HG03520 (cell line): Measurements from ENCODE around the gene PPIL4.
"Not testable (repeated sequence)": the region's sequence is repeated elsewhere in the genome, so short reads cannot be mapped to it uniquely, and the experiment has no call there.

Experiments used
- ATAC-seq: cut with Tn5 transposase; IDR thresholded peaks from one replicate; pipeline ENCODE4 v1.9.1; 2021; ENCODE audit warnings: mild to moderate bottlenecking, moderate library complexity; ENCODE audit not compliant: unreplicated experiment

PPIL4 gene

GRCh38 chr6:149462712-149463111, 83.1 kb downstream of the PPIL4 start:
- not testable (repeated sequence) for ATAC-seq

GRCh38 chr6:149461670-149462069, 84.2 kb downstream of the PPIL4 start:
- ATAC-seq = no peak

DNA sequence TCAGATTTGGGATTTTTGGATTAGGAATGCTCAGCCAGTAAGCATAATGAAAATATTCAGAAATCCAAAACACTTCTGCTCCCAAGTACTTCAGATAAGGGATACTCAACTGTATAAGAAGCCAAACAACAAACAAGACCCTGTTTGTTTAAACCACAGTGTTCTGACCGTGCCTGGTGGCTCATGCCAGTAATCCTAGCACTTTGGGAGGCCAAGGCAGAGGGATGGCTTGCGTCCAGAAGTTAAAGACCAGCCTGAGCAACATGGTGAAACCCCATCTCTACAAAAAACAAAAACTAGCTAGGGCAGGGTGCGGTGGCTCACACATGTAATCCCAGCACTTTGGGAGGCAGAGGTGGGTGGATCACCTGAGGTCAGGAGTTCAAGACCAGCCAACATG, 85.6 kb downstream of the PPIL4 start:
- ATAC-seq = not testable (repeated sequence)

DNA sequence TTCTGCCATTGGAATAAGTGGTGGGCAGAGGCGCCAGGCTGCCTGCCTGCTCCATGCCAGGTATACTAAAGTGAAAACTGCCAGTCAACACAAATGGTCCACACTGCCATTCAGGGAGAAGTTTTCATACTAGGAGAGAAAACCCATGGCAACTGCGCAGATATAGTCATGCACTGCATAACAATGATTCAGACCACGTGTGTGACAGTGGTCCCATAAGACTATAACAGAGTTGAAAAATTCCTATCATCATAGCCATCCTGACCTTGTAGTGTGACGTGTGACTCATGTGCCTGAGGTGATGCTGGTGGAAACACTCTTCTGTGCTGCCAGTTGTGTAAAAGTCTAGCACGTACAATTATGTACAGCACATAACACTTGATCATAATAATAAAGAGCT, 86.1 kb downstream of the PPIL4 start:
- ATAC-seq = no peak

GRCh38 chr6:149458806-149459205, 87.0 kb downstream of the PPIL4 start:
- ATAC-seq = no peak

- ATAC-seq = no peak
These were observed 87.6 kb downstream of the PPIL4 start for GRCh38 chr6:149458196-149458595.

DNA sequence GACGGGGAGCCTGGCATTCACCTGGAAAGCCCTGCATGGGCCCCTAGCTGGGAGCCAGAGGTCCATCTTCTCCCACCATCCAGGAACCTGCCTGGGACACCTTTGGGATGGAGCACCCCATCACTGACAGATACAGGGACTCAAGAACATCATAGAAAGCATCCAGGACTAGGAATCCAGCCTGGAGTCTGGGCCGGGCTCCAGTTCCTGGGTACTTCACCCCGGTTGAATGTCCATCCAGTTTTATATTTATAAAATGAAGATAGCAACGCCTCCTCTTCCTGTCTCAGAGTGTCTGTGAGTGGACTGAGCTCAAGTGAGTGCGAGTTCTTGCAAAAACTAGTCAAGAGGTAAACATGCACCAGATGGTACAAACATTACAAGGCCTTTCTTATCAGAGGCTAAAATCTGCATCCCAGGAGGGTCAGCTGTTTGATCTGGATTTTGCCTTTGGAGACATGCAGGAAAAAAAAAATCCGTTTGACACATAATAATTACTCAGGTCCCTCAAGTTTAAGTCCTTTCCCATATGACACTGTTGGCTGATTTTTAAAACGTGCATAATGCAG, 88.4 kb downstream of the PPIL4 start:
- ATAC-seq = no peak

DNA sequence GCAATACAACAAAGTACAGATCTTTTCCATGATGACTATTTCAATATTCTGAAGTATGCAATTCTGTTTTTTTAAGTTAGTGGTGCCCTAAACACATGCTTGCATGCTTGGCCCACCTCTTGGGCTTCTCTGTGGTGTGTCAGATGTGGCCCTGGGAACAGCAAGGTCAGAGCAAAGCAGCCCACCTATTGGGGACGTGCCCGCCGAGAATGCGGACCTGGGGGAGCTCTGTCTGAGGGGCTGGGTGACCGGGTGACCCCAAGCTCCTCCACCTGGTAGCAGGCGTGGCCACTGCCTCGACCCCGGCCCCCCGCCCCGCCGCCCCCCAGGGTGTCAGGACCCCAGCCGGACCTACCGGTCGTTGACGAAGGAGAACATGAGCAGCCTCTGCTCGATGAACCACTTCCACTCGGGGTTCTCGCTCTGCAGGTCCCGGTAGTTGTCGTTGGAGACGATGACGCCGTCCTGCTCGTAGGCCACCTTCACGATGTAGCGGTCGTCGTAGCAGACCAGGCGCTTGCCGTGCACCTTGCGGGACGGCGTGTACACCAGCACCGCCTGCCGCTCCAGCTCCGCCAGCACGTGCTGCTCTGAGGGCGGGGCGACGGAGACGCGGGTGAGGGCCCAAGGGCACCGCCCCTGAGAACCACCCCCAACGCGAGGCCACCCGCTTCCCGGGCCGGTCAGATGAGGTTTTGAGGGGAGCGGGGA, 89.4 kb downstream of the PPIL4 start:
- ATAC-seq = no peak

DNA sequence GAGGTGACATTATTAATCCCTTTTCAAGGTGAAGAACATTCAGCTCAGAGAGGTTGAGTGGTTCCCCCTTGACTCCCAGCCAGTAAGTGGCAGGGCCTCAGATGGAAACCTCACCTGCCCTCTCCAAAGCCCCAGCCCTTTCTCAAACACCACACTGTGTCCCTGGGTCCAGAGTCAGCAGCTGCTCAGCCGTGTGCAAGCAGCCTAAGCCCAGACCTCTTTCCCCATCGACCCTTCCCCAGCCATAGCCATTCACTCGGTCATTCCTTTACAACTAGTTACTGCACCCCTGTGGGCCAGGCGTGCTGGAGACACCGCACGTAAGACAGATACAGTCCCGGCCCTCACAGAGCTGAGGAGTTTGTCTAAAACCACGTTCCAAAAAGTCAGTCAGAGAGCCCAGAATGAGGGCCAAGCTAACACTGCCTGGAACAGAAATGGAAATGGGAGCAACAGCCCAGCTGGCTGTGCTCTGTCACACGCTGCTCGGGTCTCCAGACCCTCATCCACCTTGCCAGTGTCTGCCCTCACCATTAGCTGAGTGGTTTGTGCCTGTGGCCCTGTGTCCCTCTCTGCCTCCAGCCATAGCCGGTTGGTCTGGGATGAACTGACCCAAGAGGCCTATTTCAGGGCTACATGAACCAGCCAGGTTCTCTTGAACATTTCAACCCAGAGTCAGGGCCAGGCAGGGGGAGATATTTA, 90.7 kb downstream of the PPIL4 start:
- no peak for ATAC-seq
